Epithelial cell of esophagus (primary cell): ENCODE measurements around the gene BCORL1.
A peak's percentile ranks its signal among the peaks of the same experiment; 100 is the strongest.

Source experiments
- DNase-seq: peaks from one replicate; pipeline ENCODE4 v3.0.0; 2010; ENCODE audit warnings: low read depth
- H3K4me3 ChIP-seq: 2 replicates; pipeline ENCODE4 v1.5.1; 2011; ENCODE audit warnings: mild to moderate bottlenecking, low read length, control low read depth
- TF ChIP-seq, protein P1 (sequence below): IDR thresholded peaks from 2 replicates; pipeline ENCODE4 v1.5.1; 2011; ENCODE audit warnings: low read depth, mild to moderate bottlenecking, low read length, control low read depth, inconsistent platforms; ENCODE audit not compliant: insufficient read depth; ENCODE audit errors: missing control alignments

The BCORL1 gene

DNA sequence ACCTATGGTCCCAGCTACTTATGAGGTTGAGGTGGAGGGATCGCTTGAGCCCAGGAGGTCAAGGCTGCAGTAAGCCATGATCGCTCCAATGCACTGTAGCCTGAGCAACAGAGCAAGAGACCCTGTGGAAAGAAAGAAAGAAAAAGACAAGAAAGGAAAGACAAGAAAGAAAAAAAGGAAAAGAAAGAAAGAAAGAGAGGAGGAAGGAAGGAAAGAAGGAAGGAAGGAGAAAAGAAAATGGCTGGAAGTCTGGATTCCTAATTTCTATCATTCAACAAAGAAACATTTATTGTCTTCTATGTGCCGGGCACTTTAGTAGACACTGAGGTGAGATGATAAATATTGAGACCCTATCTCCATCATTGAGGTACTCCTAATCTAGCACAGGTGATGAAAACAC is 26.8 kb upstream of the BCORL1 start:
- TF ChIP-seq, protein P1, sequence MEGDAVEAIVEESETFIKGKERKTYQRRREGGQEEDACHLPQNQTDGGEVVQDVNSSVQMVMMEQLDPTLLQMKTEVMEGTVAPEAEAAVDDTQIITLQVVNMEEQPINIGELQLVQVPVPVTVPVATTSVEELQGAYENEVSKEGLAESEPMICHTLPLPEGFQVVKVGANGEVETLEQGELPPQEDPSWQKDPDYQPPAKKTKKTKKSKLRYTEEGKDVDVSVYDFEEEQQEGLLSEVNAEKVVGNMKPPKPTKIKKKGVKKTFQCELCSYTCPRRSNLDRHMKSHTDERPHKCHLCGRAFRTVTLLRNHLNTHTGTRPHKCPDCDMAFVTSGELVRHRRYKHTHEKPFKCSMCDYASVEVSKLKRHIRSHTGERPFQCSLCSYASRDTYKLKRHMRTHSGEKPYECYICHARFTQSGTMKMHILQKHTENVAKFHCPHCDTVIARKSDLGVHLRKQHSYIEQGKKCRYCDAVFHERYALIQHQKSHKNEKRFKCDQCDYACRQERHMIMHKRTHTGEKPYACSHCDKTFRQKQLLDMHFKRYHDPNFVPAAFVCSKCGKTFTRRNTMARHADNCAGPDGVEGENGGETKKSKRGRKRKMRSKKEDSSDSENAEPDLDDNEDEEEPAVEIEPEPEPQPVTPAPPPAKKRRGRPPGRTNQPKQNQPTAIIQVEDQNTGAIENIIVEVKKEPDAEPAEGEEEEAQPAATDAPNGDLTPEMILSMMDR: no peak
- no peak for DNase-seq
- H3K4me3 ChIP-seq: no peak overlapping the region

GRCh38 chrX:129956145-129956544 is 26.3 kb upstream of the BCORL1 start:
- DNase-seq: no peak
- H3K4me3 ChIP-seq: no peak overlapping the region
- TF ChIP-seq, protein P1: no peak

GRCh38 chrX:129956765-129957164 is 25.7 kb upstream of the BCORL1 start:
- peak overlapping the region; percentile 23 for H3K4me3 ChIP-seq

GRCh38 chrX:129957241-129958082 is 25.0 kb upstream of the BCORL1 start:
- peak; percentile 14 for DNase-seq
- H3K4me3 ChIP-seq: peak overlapping the region; percentile 28
- TF ChIP-seq, protein P1: no peak

More at GRCh38 chrX:129956765-129957164, 25.7 kb upstream of the BCORL1 start:
- DNase-seq: no peak
- TF ChIP-seq, protein P1: no peak

DNA sequence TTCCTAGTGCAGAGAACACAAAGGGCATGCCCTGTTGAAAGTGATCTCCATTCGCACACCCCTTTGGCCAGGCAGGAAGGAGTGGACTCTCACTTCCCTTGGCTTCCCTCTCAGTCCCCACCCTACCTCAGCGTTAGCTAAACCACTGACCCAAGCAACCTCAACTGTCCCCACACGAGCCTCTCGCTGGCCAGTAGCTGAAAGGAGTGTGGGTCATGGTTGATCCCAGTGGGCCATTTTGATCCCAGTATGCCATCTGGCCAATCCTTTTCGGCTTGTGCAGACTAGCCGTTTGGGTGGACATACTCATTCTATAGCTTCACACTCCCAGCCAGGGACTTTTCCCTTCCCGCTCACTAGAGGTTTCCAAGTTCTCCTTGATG is 24.4 kb upstream of the BCORL1 start:
- TF ChIP-seq, protein P1: no peak
- no peak for DNase-seq
- H3K4me3 ChIP-seq: no peak overlapping the region

DNA sequence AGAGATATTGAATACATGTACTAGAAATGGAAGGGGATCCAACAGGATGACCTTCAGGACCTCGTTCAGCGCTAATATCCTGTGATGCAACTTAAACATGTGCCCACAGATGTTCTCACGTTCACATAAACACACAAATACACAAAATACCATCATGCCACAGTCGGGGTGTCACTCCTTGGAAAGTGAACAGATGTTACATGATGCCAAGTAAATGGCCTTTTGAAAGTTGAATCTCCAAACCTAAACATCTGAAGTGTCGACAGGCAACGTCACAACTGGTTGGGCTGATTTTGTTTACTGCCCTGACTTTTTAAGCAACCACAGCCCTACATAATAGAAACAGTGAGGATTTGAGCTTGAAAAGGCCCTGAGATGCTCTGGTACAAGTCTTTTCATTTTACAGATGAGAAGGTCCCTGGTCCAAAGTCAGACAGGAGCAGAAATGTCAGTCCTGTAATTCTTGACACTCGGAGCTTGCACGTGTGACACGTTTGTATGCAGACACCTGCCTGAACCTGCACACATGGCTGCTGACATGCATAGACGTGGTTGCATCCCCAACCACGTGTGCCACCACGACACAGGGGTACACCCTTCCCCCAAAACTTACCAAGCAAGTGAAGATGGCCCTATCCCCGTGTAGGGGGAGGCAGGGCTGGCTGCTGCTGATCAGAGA is 23.5 kb upstream of the BCORL1 start:
- TF ChIP-seq, protein P1: no peak
- H3K4me3 ChIP-seq: no peak overlapping the region
- DNase-seq: peak; percentile 19
